H9 (cell line): ENCODE results near the gene EFNA3. TPM values are rescaled to one million over a fixed set of nuclear protein-coding genes. Genes with fewer than 3 reads are reported as not detected.

Experiments
- DNase-seq: peaks from one replicate; pipeline ENCODE4 v3.0.0-alpha.2; 2017
- H2AFZ ChIP-seq: one replicate; pipeline ENCODE4 v1.6.1; 2013; ENCODE audit warnings: mild to moderate bottlenecking, low read length, control low read depth, moderate library complexity
- H2AK5ac ChIP-seq: 2 replicates; pipeline ENCODE4 v1.6.1; 2013; ENCODE audit warnings: low read length, control low read depth, mixed read lengths; ENCODE audit not compliant: insufficient read length
- H2BK120ac ChIP-seq: one replicate; pipeline ENCODE4 v1.6.1; 2013; ENCODE audit warnings: low read depth, mild to moderate bottlenecking, low read length, control low read depth, inconsistent platforms; ENCODE audit not compliant: poor library complexity, severe bottlenecking
- H2BK12ac ChIP-seq: 2 replicates; pipeline ENCODE4 v1.6.1; 2013; ENCODE audit warnings: low read length, control low read depth, mixed read lengths, low read depth; ENCODE audit not compliant: insufficient read length
- H2BK15ac ChIP-seq: 2 replicates; pipeline ENCODE4 v1.6.1; 2013; ENCODE audit warnings: low read depth, low read length, control low read depth
- H2BK20ac ChIP-seq: one replicate; pipeline ENCODE4 v1.6.1; 2013; ENCODE audit warnings: low read depth, mild to moderate bottlenecking, low read length, control low read depth, inconsistent platforms; ENCODE audit not compliant: poor library complexity, severe bottlenecking
- H2BK5ac ChIP-seq: 2 replicates; pipeline ENCODE4 v1.6.1; 2013; ENCODE audit warnings: low read length, control low read depth, mixed read lengths; ENCODE audit not compliant: insufficient read length
- H3K14ac ChIP-seq: 2 replicates; pipeline ENCODE4 v1.6.1; 2013; ENCODE audit warnings: low read length, control low read depth; ENCODE audit not compliant: insufficient read depth
- H3K18ac ChIP-seq: 2 replicates; pipeline ENCODE4 v1.6.1; 2013; ENCODE audit warnings: low read depth, mild to moderate bottlenecking, mixed read lengths, low read length, control low read depth; ENCODE audit not compliant: insufficient read length
- H3K23ac ChIP-seq: 2 replicates; pipeline ENCODE4 v1.6.1; 2013; ENCODE audit warnings: low read length, control low read depth, mixed read lengths, low read depth; ENCODE audit not compliant: insufficient read length
- H3K23me2 ChIP-seq: 2 replicates; pipeline ENCODE4 v1.6.1; 2013; ENCODE audit warnings: low read depth, mild to moderate bottlenecking, mixed read lengths, low read length, control low read depth; ENCODE audit not compliant: insufficient read length, poor library complexity, severe bottlenecking
- H3K27ac ChIP-seq: 2 replicates; pipeline ENCODE4 v1.5.1; 2013; ENCODE audit warnings: low read length, control low read depth, mixed read lengths, low read depth; ENCODE audit not compliant: insufficient read length
- H3K27me3 ChIP-seq: 2 replicates; pipeline ENCODE4 v1.6.1; 2013; ENCODE audit warnings: low read length, control low read depth, inconsistent platforms; ENCODE audit not compliant: insufficient read depth
- H3K4ac ChIP-seq: 2 replicates; pipeline ENCODE4 v1.6.1; 2013; ENCODE audit warnings: low read depth, mild to moderate bottlenecking, control low read depth, inconsistent platforms, low read length, moderate library complexity
- H3K4me1 ChIP-seq: 2 replicates; pipeline ENCODE4 v1.6.1; 2013; ENCODE audit warnings: low read length, control low read depth, inconsistent platforms; ENCODE audit not compliant: insufficient read depth
- H3K4me2 ChIP-seq: 2 replicates; pipeline ENCODE4 v1.6.1; 2013; ENCODE audit warnings: low read length, control low read depth, mixed read lengths; ENCODE audit not compliant: insufficient read length, insufficient read depth
- H3K56ac ChIP-seq: 2 replicates; pipeline ENCODE4 v1.6.1; 2013; ENCODE audit warnings: low read depth, mild to moderate bottlenecking, mixed read lengths, low read length, control low read depth; ENCODE audit not compliant: insufficient read length
- H3K79me1 ChIP-seq: 2 replicates; pipeline ENCODE4 v1.6.1; 2013; ENCODE audit warnings: low read depth, mild to moderate bottlenecking, moderate library complexity, low read length, control low read depth, inconsistent platforms; ENCODE audit not compliant: insufficient read depth, poor library complexity, severe bottlenecking
- H3K79me2 ChIP-seq: 2 replicates; pipeline ENCODE4 v1.6.1; 2013; ENCODE audit warnings: low read length, control low read depth, inconsistent platforms; ENCODE audit not compliant: insufficient read depth
- H3K9ac ChIP-seq: 2 replicates; pipeline ENCODE4 v1.6.1; 2013; ENCODE audit warnings: low read length, control low read depth, mixed read lengths; ENCODE audit not compliant: insufficient read length; ENCODE audit errors: extremely low read depth
- H3K9me3 ChIP-seq: one replicate; pipeline ENCODE4 v1.6.1; 2013; ENCODE audit warnings: low read depth, low read length, inconsistent platforms; ENCODE audit not compliant: control insufficient read depth
- H3T11ph ChIP-seq: one replicate; pipeline ENCODE4 v1.6.1; 2013; ENCODE audit warnings: mild to moderate bottlenecking, low read length, control low read depth, inconsistent platforms
- H4K20me1 ChIP-seq: one replicate; pipeline ENCODE4 v1.6.1; 2013; ENCODE audit not compliant: control insufficient read depth, insufficient read length, insufficient read depth
- H4K5ac ChIP-seq: 2 replicates; pipeline ENCODE4 v1.6.1; 2013; ENCODE audit warnings: low read depth, mild to moderate bottlenecking, mixed read lengths, low read length, control low read depth; ENCODE audit not compliant: insufficient read length
- H4K8ac ChIP-seq: replicated peaks from 2 replicates; pipeline ENCODE4 v1.6.1; 2013; ENCODE audit warnings: low read length, control low read depth, mixed read lengths, low read depth; ENCODE audit not compliant: insufficient read length
- H4K91ac ChIP-seq: 2 replicates; pipeline ENCODE4 v1.6.1; 2013; ENCODE audit warnings: low read depth, mild to moderate bottlenecking, moderate library complexity, mixed read lengths, low read length, control low read depth; ENCODE audit not compliant: insufficient read length
- H3K27ac Mint-ChIP-seq, 3 experiments: 2 replicates in 2 of 3; 3 replicates in 1 of 3; pipeline ENCODE4 v1.8.0; 2020 to 2021; ENCODE audit warnings: mixed read lengths in 3 of 3, mild to moderate bottlenecking in 1 of 3, moderate library complexity in 1 of 3
- H3K27me3 Mint-ChIP-seq: 2 replicates; pipeline ENCODE4 v1.8.0; 2021; ENCODE audit warnings: low read depth, mild to moderate bottlenecking, moderate library complexity, mixed read lengths
- H3K36me3 Mint-ChIP-seq, 3 experiments: 2 replicates in 2 of 3; 3 replicates in 1 of 3; pipeline ENCODE4 v1.8.0; 2020 to 2021; ENCODE audit warnings: low read depth in 3 of 3, mixed read lengths in 3 of 3; ENCODE audit not compliant: insufficient read depth in 1 of 3
- H3K4me1 Mint-ChIP-seq, 2 experiments: 2 replicates each; pipeline ENCODE4 v1.8.0; 2020; ENCODE audit warnings: mixed read lengths in 2 of 2
- H3K4me3 Mint-ChIP-seq, 2 experiments: 2 replicates in 1 of 2; 3 replicates in 1 of 2; pipeline ENCODE4 v1.8.0; 2020 to 2021; ENCODE audit warnings: mild to moderate bottlenecking in 2 of 2, mixed read lengths in 2 of 2, moderate library complexity in 1 of 2
- H3K9me3 Mint-ChIP-seq, 2 experiments: 2 replicates in 1 of 2; 3 replicates in 1 of 2; pipeline ENCODE4 v1.8.0; 2020; ENCODE audit warnings: mild to moderate bottlenecking in 2 of 2, mixed read lengths in 2 of 2, moderate library complexity in 1 of 2
- WGBS: extraction: QIAGEN DNeasy Blood & Tissue Kit; methylation state at CpG from one replicate; pipeline ENCODE4 v1.1.7; 2013; ENCODE audit warnings: missing lambda C conversion rate, low lambda C conversion rate, mixed read lengths; ENCODE audit not compliant: insufficient read length; ENCODE audit errors: extremely low coverage; 5-methylcytosine and 5-hydroxymethylcytosine counted together
- total RNA-seq: library from RNA; stranded (reverse); gene quantifications from 2 replicates; pipeline ENCODE4 v1.2.1, GENCODE V29; 2021
- TF ChIP-seq, protein P1 (sequence below): fragments of 200-600 bp; sonication (generic); conservative IDR thresholded peaks from 3 replicates; pipeline ENCODE4 v1.8.0; 2021; ENCODE audit warnings: antibody characterized with exemption, mild to moderate bottlenecking

EFNA3 gene
- total RNA-seq, 1 experiment from 2014 or later: 3.9 TPM

DNA sequence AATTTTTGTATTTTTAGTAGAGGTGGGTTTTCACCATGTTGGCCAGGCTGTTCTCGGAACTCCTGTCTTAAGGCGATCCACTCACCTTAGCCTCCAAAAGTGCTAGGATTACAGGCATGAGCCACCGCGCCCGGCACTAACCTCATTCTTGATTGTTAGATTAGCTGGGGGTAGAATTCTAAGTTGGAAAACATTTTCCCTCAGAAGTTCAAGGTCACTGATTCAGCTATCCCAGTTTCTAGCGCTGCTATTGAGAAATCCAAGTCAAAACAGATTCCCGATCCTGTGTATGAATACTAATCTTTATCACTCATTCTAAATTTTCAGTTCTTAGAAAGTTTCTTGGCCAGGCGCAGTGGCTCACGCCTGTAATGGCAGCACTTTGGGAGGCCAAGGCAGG lies 24.7 kb downstream of the EFNA3 start:
- Histone ChIP-seq H3K23me2 (no peaks in the 10 kb centered on the region), H3K79me2 (no peaks in the 10 kb centered on the region), H3K23ac (no peak overlapping the region), H2BK5ac (no peak overlapping the region), H2BK20ac (no peak overlapping the region), H3K9me3 (no peaks in the 10 kb centered on the region), H4K91ac (no peak overlapping the region), H3K56ac (no peak overlapping the region), H3T11ph (no peak overlapping the region), H3K79me1 (no peaks in the 10 kb centered on the region), H2AK5ac (no peak overlapping the region), H2BK120ac (no peak overlapping the region), H4K20me1 (no peaks in the 10 kb centered on the region), H2BK15ac (no peak overlapping the region), H3K27ac (no peak overlapping the region), H3K4me2 (no peak overlapping the region), H3K4ac (no peak overlapping the region), H4K8ac (no peak overlapping the region), H2AFZ (no peak overlapping the region), H3K9ac (no peak overlapping the region), H3K18ac (no peak overlapping the region), H2BK12ac (no peak overlapping the region), H4K5ac (no peak overlapping the region), H3K14ac (no peak overlapping the region), H3K27me3 (no peaks in the 10 kb centered on the region), H3K4me1 (no peaks in the 10 kb centered on the region)
- DNase-seq: no peak
- Mint-ChIP-seq H3K27me3 (peaks cover 49% of the 10 kb centered on the region), H3K27ac (no peak overlapping the region), H3K9me3 (peaks cover 0 to under 1% of the 10 kb centered on the region in 2 experiments; a peak in 1 of 5 replicates), H3K4me3 (no peak overlapping the region), H3K36me3 (no peaks in the 10 kb centered on the region), H3K4me1 (no peaks in the 10 kb centered on the region)
- WGBS: no CpG with 5 or more reads among the region's 9 CpGs
- TF ChIP-seq, protein P1, sequence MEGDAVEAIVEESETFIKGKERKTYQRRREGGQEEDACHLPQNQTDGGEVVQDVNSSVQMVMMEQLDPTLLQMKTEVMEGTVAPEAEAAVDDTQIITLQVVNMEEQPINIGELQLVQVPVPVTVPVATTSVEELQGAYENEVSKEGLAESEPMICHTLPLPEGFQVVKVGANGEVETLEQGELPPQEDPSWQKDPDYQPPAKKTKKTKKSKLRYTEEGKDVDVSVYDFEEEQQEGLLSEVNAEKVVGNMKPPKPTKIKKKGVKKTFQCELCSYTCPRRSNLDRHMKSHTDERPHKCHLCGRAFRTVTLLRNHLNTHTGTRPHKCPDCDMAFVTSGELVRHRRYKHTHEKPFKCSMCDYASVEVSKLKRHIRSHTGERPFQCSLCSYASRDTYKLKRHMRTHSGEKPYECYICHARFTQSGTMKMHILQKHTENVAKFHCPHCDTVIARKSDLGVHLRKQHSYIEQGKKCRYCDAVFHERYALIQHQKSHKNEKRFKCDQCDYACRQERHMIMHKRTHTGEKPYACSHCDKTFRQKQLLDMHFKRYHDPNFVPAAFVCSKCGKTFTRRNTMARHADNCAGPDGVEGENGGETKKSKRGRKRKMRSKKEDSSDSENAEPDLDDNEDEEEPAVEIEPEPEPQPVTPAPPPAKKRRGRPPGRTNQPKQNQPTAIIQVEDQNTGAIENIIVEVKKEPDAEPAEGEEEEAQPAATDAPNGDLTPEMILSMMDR: no peak
